H9 (cell line): ENCODE results near the gene IER3. TPM values are rescaled to one million over a fixed set of nuclear protein-coding genes. Genes with fewer than 3 reads are reported as not detected.
A peak's percentile ranks its signal among the peaks of the same experiment; 100 is the strongest.

Source experiments
- DNase-seq: peaks from one replicate; pipeline ENCODE4 v3.0.0-alpha.2; 2017
- H2AFZ ChIP-seq: one replicate; pipeline ENCODE4 v1.6.1; 2013; ENCODE audit warnings: mild to moderate bottlenecking, low read length, control low read depth, moderate library complexity
- H2AK5ac ChIP-seq: 2 replicates; pipeline ENCODE4 v1.6.1; 2013; ENCODE audit warnings: low read length, control low read depth, mixed read lengths; ENCODE audit not compliant: insufficient read length
- H2BK120ac ChIP-seq: one replicate; pipeline ENCODE4 v1.6.1; 2013; ENCODE audit warnings: low read depth, mild to moderate bottlenecking, low read length, control low read depth, inconsistent platforms; ENCODE audit not compliant: poor library complexity, severe bottlenecking
- H2BK12ac ChIP-seq: 2 replicates; pipeline ENCODE4 v1.6.1; 2013; ENCODE audit warnings: low read length, control low read depth, mixed read lengths, low read depth; ENCODE audit not compliant: insufficient read length
- H2BK15ac ChIP-seq: 2 replicates; pipeline ENCODE4 v1.6.1; 2013; ENCODE audit warnings: low read depth, low read length, control low read depth
- H2BK20ac ChIP-seq: one replicate; pipeline ENCODE4 v1.6.1; 2013; ENCODE audit warnings: low read depth, mild to moderate bottlenecking, low read length, control low read depth, inconsistent platforms; ENCODE audit not compliant: poor library complexity, severe bottlenecking
- H2BK5ac ChIP-seq: 2 replicates; pipeline ENCODE4 v1.6.1; 2013; ENCODE audit warnings: low read length, control low read depth, mixed read lengths; ENCODE audit not compliant: insufficient read length
- H3K14ac ChIP-seq: 2 replicates; pipeline ENCODE4 v1.6.1; 2013; ENCODE audit warnings: low read length, control low read depth; ENCODE audit not compliant: insufficient read depth
- H3K18ac ChIP-seq: 2 replicates; pipeline ENCODE4 v1.6.1; 2013; ENCODE audit warnings: low read depth, mild to moderate bottlenecking, mixed read lengths, low read length, control low read depth; ENCODE audit not compliant: insufficient read length
- H3K23ac ChIP-seq: 2 replicates; pipeline ENCODE4 v1.6.1; 2013; ENCODE audit warnings: low read length, control low read depth, mixed read lengths, low read depth; ENCODE audit not compliant: insufficient read length
- H3K23me2 ChIP-seq: 2 replicates; pipeline ENCODE4 v1.6.1; 2013; ENCODE audit warnings: low read depth, mild to moderate bottlenecking, mixed read lengths, low read length, control low read depth; ENCODE audit not compliant: insufficient read length, poor library complexity, severe bottlenecking
- H3K27ac ChIP-seq: 2 replicates; pipeline ENCODE4 v1.5.1; 2013; ENCODE audit warnings: low read length, control low read depth, mixed read lengths, low read depth; ENCODE audit not compliant: insufficient read length
- H3K27me3 ChIP-seq: 2 replicates; pipeline ENCODE4 v1.6.1; 2013; ENCODE audit warnings: low read length, control low read depth, inconsistent platforms; ENCODE audit not compliant: insufficient read depth
- H3K4ac ChIP-seq: 2 replicates; pipeline ENCODE4 v1.6.1; 2013; ENCODE audit warnings: low read depth, mild to moderate bottlenecking, control low read depth, inconsistent platforms, low read length, moderate library complexity
- H3K4me1 ChIP-seq: 2 replicates; pipeline ENCODE4 v1.6.1; 2013; ENCODE audit warnings: low read length, control low read depth, inconsistent platforms; ENCODE audit not compliant: insufficient read depth
- H3K4me2 ChIP-seq: 2 replicates; pipeline ENCODE4 v1.6.1; 2013; ENCODE audit warnings: low read length, control low read depth, mixed read lengths; ENCODE audit not compliant: insufficient read length, insufficient read depth
- H3K56ac ChIP-seq: 2 replicates; pipeline ENCODE4 v1.6.1; 2013; ENCODE audit warnings: low read depth, mild to moderate bottlenecking, mixed read lengths, low read length, control low read depth; ENCODE audit not compliant: insufficient read length
- H3K79me1 ChIP-seq: 2 replicates; pipeline ENCODE4 v1.6.1; 2013; ENCODE audit warnings: low read depth, mild to moderate bottlenecking, moderate library complexity, low read length, control low read depth, inconsistent platforms; ENCODE audit not compliant: insufficient read depth, poor library complexity, severe bottlenecking
- H3K79me2 ChIP-seq: 2 replicates; pipeline ENCODE4 v1.6.1; 2013; ENCODE audit warnings: low read length, control low read depth, inconsistent platforms; ENCODE audit not compliant: insufficient read depth
- H3K9ac ChIP-seq: 2 replicates; pipeline ENCODE4 v1.6.1; 2013; ENCODE audit warnings: low read length, control low read depth, mixed read lengths; ENCODE audit not compliant: insufficient read length; ENCODE audit errors: extremely low read depth
- H3K9me3 ChIP-seq: one replicate; pipeline ENCODE4 v1.6.1; 2013; ENCODE audit warnings: low read depth, low read length, inconsistent platforms; ENCODE audit not compliant: control insufficient read depth
- H3T11ph ChIP-seq: one replicate; pipeline ENCODE4 v1.6.1; 2013; ENCODE audit warnings: mild to moderate bottlenecking, low read length, control low read depth, inconsistent platforms
- H4K20me1 ChIP-seq: one replicate; pipeline ENCODE4 v1.6.1; 2013; ENCODE audit not compliant: control insufficient read depth, insufficient read length, insufficient read depth
- H4K5ac ChIP-seq: 2 replicates; pipeline ENCODE4 v1.6.1; 2013; ENCODE audit warnings: low read depth, mild to moderate bottlenecking, mixed read lengths, low read length, control low read depth; ENCODE audit not compliant: insufficient read length
- H4K8ac ChIP-seq: replicated peaks from 2 replicates; pipeline ENCODE4 v1.6.1; 2013; ENCODE audit warnings: low read length, control low read depth, mixed read lengths, low read depth; ENCODE audit not compliant: insufficient read length
- H4K91ac ChIP-seq: 2 replicates; pipeline ENCODE4 v1.6.1; 2013; ENCODE audit warnings: low read depth, mild to moderate bottlenecking, moderate library complexity, mixed read lengths, low read length, control low read depth; ENCODE audit not compliant: insufficient read length
- H3K27ac Mint-ChIP-seq, 3 experiments: 2 replicates in 2 of 3; 3 replicates in 1 of 3; pipeline ENCODE4 v1.8.0; 2020 to 2021; ENCODE audit warnings: mixed read lengths in 3 of 3, mild to moderate bottlenecking in 1 of 3, moderate library complexity in 1 of 3
- H3K27me3 Mint-ChIP-seq: 2 replicates; pipeline ENCODE4 v1.8.0; 2021; ENCODE audit warnings: low read depth, mild to moderate bottlenecking, moderate library complexity, mixed read lengths
- H3K36me3 Mint-ChIP-seq, 3 experiments: 2 replicates in 2 of 3; 3 replicates in 1 of 3; pipeline ENCODE4 v1.8.0; 2020 to 2021; ENCODE audit warnings: low read depth in 3 of 3, mixed read lengths in 3 of 3; ENCODE audit not compliant: insufficient read depth in 1 of 3
- H3K4me1 Mint-ChIP-seq, 2 experiments: 2 replicates each; pipeline ENCODE4 v1.8.0; 2020; ENCODE audit warnings: mixed read lengths in 2 of 2
- H3K4me3 Mint-ChIP-seq, 2 experiments: 2 replicates in 1 of 2; 3 replicates in 1 of 2; pipeline ENCODE4 v1.8.0; 2020 to 2021; ENCODE audit warnings: mild to moderate bottlenecking in 2 of 2, mixed read lengths in 2 of 2, moderate library complexity in 1 of 2
- H3K9me3 Mint-ChIP-seq, 2 experiments: 2 replicates in 1 of 2; 3 replicates in 1 of 2; pipeline ENCODE4 v1.8.0; 2020; ENCODE audit warnings: mild to moderate bottlenecking in 2 of 2, mixed read lengths in 2 of 2, moderate library complexity in 1 of 2
- CTCF ChIP-seq: fragments of 200-600 bp; sonication (generic); conservative IDR thresholded peaks from 3 replicates; pipeline ENCODE4 v1.8.0; 2021; ENCODE audit warnings: antibody characterized with exemption, mild to moderate bottlenecking
- WGBS: extraction: QIAGEN DNeasy Blood & Tissue Kit; methylation state at CpG from one replicate; pipeline ENCODE4 v1.1.7; 2013; ENCODE audit warnings: missing lambda C conversion rate, low lambda C conversion rate, mixed read lengths; ENCODE audit not compliant: insufficient read length; ENCODE audit errors: extremely low coverage; 5-methylcytosine and 5-hydroxymethylcytosine counted together
- total RNA-seq: library from RNA; stranded (reverse); gene quantifications from 2 replicates; pipeline ENCODE4 v1.2.1, GENCODE V29; 2021

IER3 gene
- total RNA-seq, 1 experiment from 2014 or later: 43.5 TPM

GRCh38 chr6:30767158-30767943 is 23.0 kb upstream of the IER3 start:
- H3K56ac ChIP-seq: no peak overlapping the region
- H2AK5ac ChIP-seq: peak overlapping the region; percentile 67
- H2BK20ac ChIP-seq: peak overlapping the region; percentile 49
- H3K9me3 ChIP-seq: no peaks in the 10 kb centered on the region
- H3K27me3 ChIP-seq: no peaks in the 10 kb centered on the region
- Mint-ChIP-seq H3K4me3 (no peak overlapping the region), H3K27me3 (no peaks in the 10 kb centered on the region; the same call in 1 of the 2 replicates), H3K27ac (peak overlapping the region in 2 of 3 experiments; percentile 61 to 65; a peak in 3 of 7 replicates), H3K4me1 (peaks cover 62 to 69% of the 10 kb centered on the region in 2 experiments), H3K9me3 (no peaks in the 10 kb centered on the region), H3K36me3 (peaks cover 0 to 1% (median 0%) of the 10 kb centered on the region in 3 experiments; a peak in 1 of 7 replicates)
- no peak overlapping the region for H3K23ac ChIP-seq
- H3K18ac ChIP-seq: no peak overlapping the region
- no peak overlapping the region for H3K4me2 ChIP-seq
- H3K27ac ChIP-seq: no peak overlapping the region
- H2BK12ac ChIP-seq: no peak overlapping the region
- H3K79me2 ChIP-seq: no peaks in the 10 kb centered on the region
- H3K4me1 ChIP-seq: peaks cover 30% of the 10 kb centered on the region; the same call in 1 of the 2 replicates
- H4K8ac ChIP-seq: no peak overlapping the region
- no peak overlapping the region; the same call in 1 of the 2 replicates for H3K4ac ChIP-seq
- H4K91ac ChIP-seq: peak overlapping the region; percentile 97
- H3K23me2 ChIP-seq: no peaks in the 10 kb centered on the region
- no CpG with 5 or more reads among the region's 9 CpGs for WGBS
- DNase-seq: no peak
- H3K9ac ChIP-seq: no peak overlapping the region
- no peak for TF ChIP-seq CTCF
- H4K20me1 ChIP-seq: no peaks in the 10 kb centered on the region
- H3K79me1 ChIP-seq: no peaks in the 10 kb centered on the region
- H2AFZ ChIP-seq: no peak overlapping the region
- H3T11ph ChIP-seq: no peak overlapping the region
- no peak overlapping the region for H2BK15ac ChIP-seq
- no peak overlapping the region for H2BK5ac ChIP-seq
- H2BK120ac ChIP-seq: no peak overlapping the region
- no peak overlapping the region for H3K14ac ChIP-seq
- H4K5ac ChIP-seq: no peak overlapping the region
